Measurements from ENCODE around the gene TMEM88.

Gene TMEM88

DNA sequence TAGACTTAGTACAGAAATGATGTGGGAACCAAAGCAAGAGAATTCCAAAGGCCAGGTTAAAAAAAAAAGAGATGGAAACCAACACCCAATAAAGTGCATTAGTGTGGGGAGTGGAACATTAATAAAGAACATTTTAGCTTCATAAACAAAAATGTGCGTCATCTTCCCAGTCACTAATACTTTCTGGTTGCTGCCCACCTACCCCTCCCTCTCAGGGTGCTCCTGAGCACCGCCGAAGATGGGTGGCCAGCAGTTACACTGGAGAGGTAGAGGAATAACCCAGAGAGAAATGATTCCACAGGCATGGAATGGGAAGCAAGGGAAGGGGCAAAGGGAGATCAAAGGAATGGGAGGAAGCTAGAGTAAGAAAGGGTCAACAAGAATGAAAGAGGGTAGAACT is 27.8 kb downstream of the TMEM88 start:
- no peak for DNase-seq (ENCODE audit: extremely low spot score)
- ChIA-PET CTCF (interaction anchor here (0.7 to 1.3 kb wide), 5 partner anchors 12 to 139 kb away, joined by 3 to 4 read pairs (median 3); no protein-coding TSS in a partner anchor), POLR2A (no interaction called here)
- TF ChIP-seq, protein P1, sequence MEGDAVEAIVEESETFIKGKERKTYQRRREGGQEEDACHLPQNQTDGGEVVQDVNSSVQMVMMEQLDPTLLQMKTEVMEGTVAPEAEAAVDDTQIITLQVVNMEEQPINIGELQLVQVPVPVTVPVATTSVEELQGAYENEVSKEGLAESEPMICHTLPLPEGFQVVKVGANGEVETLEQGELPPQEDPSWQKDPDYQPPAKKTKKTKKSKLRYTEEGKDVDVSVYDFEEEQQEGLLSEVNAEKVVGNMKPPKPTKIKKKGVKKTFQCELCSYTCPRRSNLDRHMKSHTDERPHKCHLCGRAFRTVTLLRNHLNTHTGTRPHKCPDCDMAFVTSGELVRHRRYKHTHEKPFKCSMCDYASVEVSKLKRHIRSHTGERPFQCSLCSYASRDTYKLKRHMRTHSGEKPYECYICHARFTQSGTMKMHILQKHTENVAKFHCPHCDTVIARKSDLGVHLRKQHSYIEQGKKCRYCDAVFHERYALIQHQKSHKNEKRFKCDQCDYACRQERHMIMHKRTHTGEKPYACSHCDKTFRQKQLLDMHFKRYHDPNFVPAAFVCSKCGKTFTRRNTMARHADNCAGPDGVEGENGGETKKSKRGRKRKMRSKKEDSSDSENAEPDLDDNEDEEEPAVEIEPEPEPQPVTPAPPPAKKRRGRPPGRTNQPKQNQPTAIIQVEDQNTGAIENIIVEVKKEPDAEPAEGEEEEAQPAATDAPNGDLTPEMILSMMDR (IDR thresholded peaks at IDR 0.05; ENCODE audit: control extremely low read depth, extremely low read depth, low read depth, missing control alignments): no peak

DNA sequence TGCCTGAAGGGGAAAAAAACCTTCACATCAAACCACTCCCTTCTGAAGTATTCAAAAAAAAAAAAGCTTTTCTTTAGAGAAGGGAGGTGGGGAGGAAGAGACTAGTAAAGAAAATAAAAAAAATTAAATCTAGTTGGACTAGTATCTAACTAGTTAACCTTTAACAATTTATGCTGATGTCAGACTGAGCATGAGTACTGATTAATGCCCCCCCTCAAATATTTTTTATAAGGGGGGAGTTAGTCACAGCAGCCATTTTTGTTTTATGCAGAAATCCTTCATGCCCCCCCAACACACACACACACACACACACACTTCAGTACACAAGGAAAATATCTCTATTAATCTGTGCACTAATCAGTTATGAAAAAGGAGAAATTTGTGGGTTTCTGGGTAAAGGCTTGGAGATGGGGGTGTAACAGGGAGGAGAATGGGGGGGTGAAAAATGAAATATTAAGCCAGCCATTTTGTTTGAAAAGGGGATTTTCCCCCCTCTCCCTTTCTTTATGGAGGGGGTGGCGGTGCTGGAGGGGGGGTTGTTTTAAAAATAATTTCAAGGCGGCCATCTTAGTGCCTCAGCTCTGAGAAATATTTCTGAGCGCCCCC is 29.0 kb downstream of the TMEM88 start:
- DNase-seq (ENCODE audit: extremely low spot score): peak; percentile 55
- TF ChIP-seq, protein P1 (IDR thresholded peaks at IDR 0.05; ENCODE audit: control extremely low read depth, extremely low read depth, low read depth, missing control alignments): no peak
- CTCF ChIA-PET: interaction anchor here (1.3 kb wide), 1 partner anchor 11 kb away, joined by 4 read pairs; no protein-coding TSS in a partner anchor
- POLR2A ChIA-PET: interaction anchor here (0.7 kb wide), 1 partner anchor 39 kb away, joined by 4 read pairs; no protein-coding TSS in a partner anchor

DNA sequence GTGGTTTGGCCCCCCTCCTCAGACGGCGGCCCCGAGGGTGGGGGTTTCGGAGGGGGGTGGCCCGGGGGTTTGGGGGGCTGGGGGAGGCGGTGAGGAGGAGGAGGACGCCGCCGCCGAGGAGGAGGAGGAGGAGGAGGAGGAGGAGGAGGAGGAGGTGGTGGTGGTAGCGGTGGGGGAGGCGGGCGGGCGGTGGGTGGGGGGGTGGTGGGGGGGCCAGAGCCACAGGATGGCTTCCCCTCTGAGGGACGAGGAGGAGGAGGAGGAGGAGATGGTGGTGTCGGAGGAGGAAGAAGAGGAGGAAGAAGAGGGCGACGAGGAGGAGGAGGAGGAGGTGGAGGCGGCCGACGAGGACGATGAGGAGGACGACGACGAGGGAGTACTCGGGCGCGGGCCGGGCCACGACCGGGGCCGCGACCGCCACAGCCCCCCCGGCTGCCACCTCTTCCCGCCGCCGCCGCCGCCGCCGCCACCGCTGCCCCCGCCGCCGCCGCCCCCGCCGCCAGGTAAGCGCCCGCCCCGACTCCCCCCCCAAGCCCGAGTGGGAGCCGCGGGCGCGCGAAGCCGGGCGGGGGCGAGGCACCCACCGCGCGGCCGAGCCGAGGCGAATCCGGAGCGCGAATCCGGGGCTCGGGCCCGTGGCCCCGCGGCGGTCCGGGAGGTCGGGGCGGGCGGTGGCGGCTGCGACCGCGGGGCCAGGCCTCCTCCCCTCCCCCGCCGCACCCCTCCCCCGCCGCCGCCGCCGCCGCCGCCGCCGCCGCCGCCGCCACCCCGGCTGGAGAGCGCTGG is 29.9 kb downstream of the TMEM88 start:
- DNase-seq (ENCODE audit: extremely low spot score): peak; percentile 25
- TF ChIP-seq, protein P1 (IDR thresholded peaks at IDR 0.05; ENCODE audit: control extremely low read depth, extremely low read depth, low read depth, missing control alignments): no peak
- POLR2A ChIA-PET: interaction anchor here (0.5 to 0.7 kb wide), 2 partner anchors 40 to 135 kb away, joined by 4 to 5 read pairs; no protein-coding TSS in a partner anchor
- CTCF ChIA-PET: interaction anchor here (1.2 kb wide), 1 partner anchor 52 kb away, joined by 3 read pairs; no protein-coding TSS in a partner anchor

DNA sequence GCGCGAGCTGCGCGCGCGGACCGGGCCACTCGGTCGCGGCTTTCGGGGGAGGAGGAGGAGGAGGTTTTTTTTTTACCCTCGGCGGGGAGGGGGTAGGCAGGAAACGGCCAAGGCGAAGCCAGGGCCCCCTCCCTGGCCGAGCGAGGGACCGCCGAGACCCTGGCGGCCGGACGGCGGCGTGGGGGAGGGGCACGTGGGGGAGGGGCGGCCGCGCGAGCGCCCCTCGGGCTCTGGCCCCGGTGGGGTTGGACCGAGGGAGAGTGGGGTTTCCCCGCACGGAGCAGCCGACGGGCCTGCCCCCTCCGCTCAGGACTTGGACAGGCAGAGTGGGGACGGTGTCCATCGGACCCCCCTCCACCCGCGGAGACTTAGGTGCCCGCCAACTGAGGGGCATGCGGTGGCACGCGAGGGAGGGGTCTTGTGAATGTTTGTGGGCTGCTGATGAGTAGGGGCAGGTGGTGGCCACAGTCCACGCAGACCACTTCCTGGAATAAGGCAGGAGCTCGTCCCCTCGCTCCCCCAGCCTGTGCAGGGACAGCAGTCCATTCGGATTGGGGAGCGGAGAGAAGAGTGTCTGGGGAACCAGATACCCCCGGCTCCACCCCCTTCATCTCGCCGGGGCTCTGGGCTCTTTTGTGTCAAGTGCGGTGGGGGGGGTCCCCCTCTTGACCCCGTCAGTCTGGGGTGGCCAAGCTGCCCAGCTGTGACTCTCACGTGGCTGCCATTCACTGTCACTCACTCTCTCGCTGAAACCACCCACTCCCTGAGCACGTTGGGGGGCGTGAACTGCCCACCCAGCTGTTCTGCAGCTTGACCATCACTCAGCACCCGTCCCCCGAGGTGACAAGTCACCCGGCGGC is 30.7 kb downstream of the TMEM88 start:
- POLR2A ChIA-PET: interaction anchor here (0.5 to 1.1 kb wide), 3 partner anchors 28 to 482 kb away, joined by 3 to 6 read pairs (median 5); partner anchors contain the start of genes CYB5D1, NAA38 and TMEM256
- peak; percentile 74 for DNase-seq (ENCODE audit: extremely low spot score)
- CTCF ChIA-PET: interaction anchor here (0.7 to 1.2 kb wide), 9 partner anchors 9 to 104 kb away, joined by 3 to 5 read pairs (median 3); partner anchors contain the start of gene NAA38
- TF ChIP-seq, protein P1 (IDR thresholded peaks at IDR 0.05; ENCODE audit: control extremely low read depth, extremely low read depth, low read depth, missing control alignments): no peak

DNA sequence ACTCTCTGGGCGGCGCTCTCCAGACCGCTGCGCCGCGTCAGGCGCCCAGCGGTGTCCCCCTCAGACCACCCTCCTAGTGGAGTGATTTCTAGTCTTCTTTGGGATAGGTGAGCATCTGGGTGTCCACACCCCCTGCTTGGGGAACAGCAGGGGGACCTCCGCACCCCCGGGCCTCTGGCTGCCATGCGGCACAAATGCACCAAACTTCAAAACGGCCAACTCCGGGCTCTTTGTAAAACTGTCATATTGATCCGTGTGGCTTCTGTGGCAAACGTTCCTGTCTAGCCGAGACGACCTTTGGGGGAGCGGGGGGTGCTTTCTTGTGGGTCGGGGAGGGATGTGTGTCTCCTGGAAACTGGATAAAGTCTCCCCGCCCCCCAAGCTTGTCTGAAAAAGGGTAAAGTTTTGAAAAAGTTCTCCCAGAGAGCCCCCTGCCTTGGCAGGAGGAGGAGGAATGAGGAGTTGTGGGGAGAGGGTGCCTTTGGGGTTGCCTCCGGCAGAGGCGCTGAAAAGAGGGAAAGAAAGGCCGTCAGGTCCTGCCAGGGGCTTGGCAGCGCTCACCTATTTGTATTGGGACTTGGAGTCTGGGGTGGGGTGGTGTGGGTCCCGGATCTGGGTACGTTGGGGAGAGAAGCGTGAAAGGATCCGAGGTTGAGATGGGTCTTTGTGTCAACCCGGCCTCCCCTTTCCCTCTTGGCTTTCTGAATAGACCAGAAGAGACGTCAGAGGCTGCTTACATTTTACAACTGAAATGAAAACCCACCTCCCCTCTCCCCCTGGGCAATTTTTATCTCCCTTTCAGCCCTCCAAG is 31.6 kb downstream of the TMEM88 start:
- ChIA-PET CTCF (interaction anchor here (0.7 to 1.2 kb wide), 8 partner anchors 10 to 104 kb away, joined by 3 to 5 read pairs (median 3); partner anchors contain the start of gene NAA38), POLR2A (interaction anchor here (0.6 to 1.1 kb wide), 2 partner anchors 29 to 482 kb away, joined by 3 to 6 read pairs; partner anchors contain the start of genes CYB5D1, NAA38 and TMEM256)
- peak; percentile 35 for DNase-seq (ENCODE audit: extremely low spot score)
- TF ChIP-seq, protein P1 (IDR thresholded peaks at IDR 0.05; ENCODE audit: control extremely low read depth, extremely low read depth, low read depth, missing control alignments): no peak

All from GM10248 (cell line).